SU-DHL-6 (cell line): Measurements from ENCODE around the gene ATP2B1.

ENCODE experiments used
- H2AFZ ChIP-seq: fragments of 200-600 bp; sonication (generic); 2 replicates; pipeline ENCODE4 v1.6.1; 2014; ENCODE audit warnings: low read depth, mild to moderate bottlenecking, moderate library complexity, mixed read lengths, antibody characterized with exemption, low read length; ENCODE audit not compliant: severe bottlenecking
- H3F3A ChIP-seq: fragments of 200-600 bp; shearing (Covaris generic); 2 replicates; pipeline ENCODE4 v1.6.0; 2016; ENCODE audit warnings: antibody characterized with exemption, mild to moderate bottlenecking; ENCODE audit not compliant: insufficient read depth
- H3K27ac ChIP-seq: fragments of 200-600 bp; sonication (generic); 2 replicates; pipeline ENCODE4 v1.5.1; 2016; ENCODE audit warnings: low read depth, mild to moderate bottlenecking, low read length, moderate library complexity, mixed read lengths
- H3K27me3 ChIP-seq: fragments of 200-600 bp; sonication (generic), shearing (Covaris generic); 2 replicates; pipeline ENCODE4 v1.6.0; 2014; ENCODE audit warnings: mild to moderate bottlenecking, low read length
- H3K36me3 ChIP-seq: fragments of 200-600 bp; sonication (generic); 2 replicates; pipeline ENCODE4 v1.6.1; 2014; ENCODE audit warnings: mild to moderate bottlenecking, low read length, mixed read lengths
- H3K4me2 ChIP-seq: fragments of 300-600, 200-600 bp; shearing (Covaris generic), sonication (generic); 2 replicates; pipeline ENCODE4 v1.6.0; 2014; ENCODE audit warnings: low read length, low read depth, mild to moderate bottlenecking; ENCODE audit not compliant: poor library complexity, severe bottlenecking
- H3K4me3 ChIP-seq: fragments of 200-600 bp; sonication (generic); 2 replicates; pipeline ENCODE4 v1.5.1; 2014; ENCODE audit warnings: antibody characterized with exemption, low read length, mild to moderate bottlenecking, mixed read lengths; ENCODE audit not compliant: insufficient read depth, poor library complexity, severe bottlenecking
- H3K79me2 ChIP-seq: fragments of 200-600 bp; sonication (generic); 2 replicates; pipeline ENCODE4 v1.6.1; 2014; ENCODE audit warnings: mild to moderate bottlenecking, low read length, moderate library complexity; ENCODE audit not compliant: insufficient read depth
- H3K9ac ChIP-seq: fragments of 200-600 bp; sonication (generic); 2 replicates; pipeline ENCODE4 v1.7.0; 2014; ENCODE audit warnings: mild to moderate bottlenecking, low read length
- H3K9me2 ChIP-seq: fragments of 200-600 bp; sonication (generic); replicated peaks from 2 replicates; pipeline ENCODE4 v1.6.1; 2014; ENCODE audit warnings: low read length; ENCODE audit not compliant: insufficient read depth
- H3K9me3 ChIP-seq: fragments of 200-600 bp; sonication (generic); 2 replicates; pipeline ENCODE4 v1.6.1; 2014; ENCODE audit warnings: low read length, mixed read lengths; ENCODE audit not compliant: insufficient read depth
- H4K20me1 ChIP-seq: fragments of 200-600 bp; sonication (generic); 2 replicates; pipeline ENCODE4 v1.6.1; 2014; ENCODE audit warnings: low read depth, mild to moderate bottlenecking, antibody characterized with exemption, low read length, moderate library complexity, mixed read lengths
- EZH2phosphoT487 ChIP-seq: fragments of 200-600 bp; sonication (generic), shearing (Covaris generic); conservative IDR thresholded peaks from 2 replicates; pipeline ENCODE4 v1.6.1; 2018; ENCODE audit warnings: mild to moderate bottlenecking, antibody characterized with exemption, low read length, moderate library complexity, mixed read lengths
- TF ChIP-seq, protein P1 (sequence below): fragments of 200-600 bp; sonication (generic); IDR thresholded peaks from one replicate; pipeline ENCODE4 v1.5.1; 2017; ENCODE audit warnings: antibody characterized with exemption, mild to moderate bottlenecking, low read length, moderate library complexity; ENCODE audit not compliant: insufficient read depth, poor library complexity, severe bottlenecking

The ATP2B1 gene

DNA sequence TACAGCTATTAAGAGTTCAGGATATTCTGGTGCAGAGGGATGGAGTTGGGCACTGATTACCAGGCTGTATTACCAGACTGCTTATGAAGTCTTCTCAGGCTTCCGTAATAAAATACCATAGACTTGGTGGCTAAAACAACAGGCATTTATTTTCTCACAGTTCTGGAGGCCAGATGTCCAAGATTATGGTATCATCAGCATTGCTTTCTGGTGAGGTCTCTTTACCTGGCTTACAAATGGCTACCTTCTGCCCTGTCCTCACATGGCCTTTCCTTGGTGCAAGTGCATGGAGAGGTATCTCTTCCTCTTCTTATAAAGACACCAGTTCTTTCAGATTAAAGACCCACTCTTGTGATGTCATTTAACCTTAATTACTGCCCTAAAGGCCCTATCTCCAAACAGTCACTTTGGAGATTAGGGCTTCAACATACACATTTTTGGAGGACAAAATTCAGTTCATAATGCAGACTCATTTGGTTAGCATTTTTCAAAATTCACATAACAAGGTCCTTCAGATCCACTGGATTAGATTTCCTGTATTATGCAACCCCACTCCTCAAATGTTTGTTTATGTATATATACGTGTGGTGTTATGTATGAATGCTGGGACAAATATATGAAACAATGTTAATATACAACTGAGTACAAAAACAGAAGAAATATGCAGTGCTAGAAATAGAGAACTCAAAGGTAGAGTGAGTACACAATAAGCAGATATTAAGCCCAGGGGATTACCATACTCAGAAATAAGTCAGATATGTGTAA is 9.3 kb upstream of the ATP2B1 start:
- no peaks in the 10 kb centered on the region for H3K27me3 ChIP-seq
- H4K20me1 ChIP-seq = no peaks in the 10 kb centered on the region
- H3K9me2 ChIP-seq = no peaks in the 10 kb centered on the region
- H3K9me3 ChIP-seq = no peaks in the 10 kb centered on the region
- H3K79me2 ChIP-seq = no peaks in the 10 kb centered on the region
- H3F3A ChIP-seq = no peaks in the 10 kb centered on the region
- H3K4me3 ChIP-seq = no peak overlapping the region
- H3K27ac ChIP-seq = no peak overlapping the region
- no peak overlapping the region for H2AFZ ChIP-seq
- no peak for TF ChIP-seq EZH2phosphoT487
- TF ChIP-seq, protein P1, sequence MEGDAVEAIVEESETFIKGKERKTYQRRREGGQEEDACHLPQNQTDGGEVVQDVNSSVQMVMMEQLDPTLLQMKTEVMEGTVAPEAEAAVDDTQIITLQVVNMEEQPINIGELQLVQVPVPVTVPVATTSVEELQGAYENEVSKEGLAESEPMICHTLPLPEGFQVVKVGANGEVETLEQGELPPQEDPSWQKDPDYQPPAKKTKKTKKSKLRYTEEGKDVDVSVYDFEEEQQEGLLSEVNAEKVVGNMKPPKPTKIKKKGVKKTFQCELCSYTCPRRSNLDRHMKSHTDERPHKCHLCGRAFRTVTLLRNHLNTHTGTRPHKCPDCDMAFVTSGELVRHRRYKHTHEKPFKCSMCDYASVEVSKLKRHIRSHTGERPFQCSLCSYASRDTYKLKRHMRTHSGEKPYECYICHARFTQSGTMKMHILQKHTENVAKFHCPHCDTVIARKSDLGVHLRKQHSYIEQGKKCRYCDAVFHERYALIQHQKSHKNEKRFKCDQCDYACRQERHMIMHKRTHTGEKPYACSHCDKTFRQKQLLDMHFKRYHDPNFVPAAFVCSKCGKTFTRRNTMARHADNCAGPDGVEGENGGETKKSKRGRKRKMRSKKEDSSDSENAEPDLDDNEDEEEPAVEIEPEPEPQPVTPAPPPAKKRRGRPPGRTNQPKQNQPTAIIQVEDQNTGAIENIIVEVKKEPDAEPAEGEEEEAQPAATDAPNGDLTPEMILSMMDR = no peak
- H3K9ac ChIP-seq = no peak overlapping the region
- no peak overlapping the region for H3K4me2 ChIP-seq
- no peaks in the 10 kb centered on the region for H3K36me3 ChIP-seq

DNA sequence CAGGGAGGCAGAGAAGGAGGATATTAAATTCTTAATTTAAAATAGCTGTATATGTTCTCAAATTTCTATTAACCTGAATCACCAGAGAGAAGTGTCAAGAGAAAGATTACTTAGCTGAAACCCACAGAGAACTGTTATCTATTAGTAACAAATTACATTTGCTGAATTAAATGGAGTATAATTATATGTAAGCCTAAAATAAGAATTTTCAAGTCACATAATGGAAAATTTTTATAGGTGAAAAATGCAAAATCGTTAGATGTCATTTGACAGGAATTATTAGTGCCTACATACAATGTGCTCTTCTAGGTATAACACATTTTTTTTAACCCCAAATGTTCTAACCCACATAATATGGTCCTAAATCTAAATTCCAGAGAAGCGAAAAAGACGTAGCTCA is 4.1 kb upstream of the ATP2B1 start:
- H3K27me3 ChIP-seq = no peaks in the 10 kb centered on the region
- no peak overlapping the region for H2AFZ ChIP-seq
- H3K4me2 ChIP-seq = no peak overlapping the region
- H3K9ac ChIP-seq = no peak overlapping the region
- TF ChIP-seq EZH2phosphoT487 = no peak
- TF ChIP-seq, protein P1 = no peak
- no peak overlapping the region for H3K4me3 ChIP-seq
- no peak overlapping the region for H3K27ac ChIP-seq
- H3K9me3 ChIP-seq = no peaks in the 10 kb centered on the region
- H3K36me3 ChIP-seq = peaks cover 3% of the 10 kb centered on the region; the same call in 1 of the 2 replicates
- H3K9me2 ChIP-seq = no peaks in the 10 kb centered on the region
- peaks cover 8% of the 10 kb centered on the region for H3K79me2 ChIP-seq
- no peaks in the 10 kb centered on the region for H4K20me1 ChIP-seq
- H3F3A ChIP-seq = no peaks in the 10 kb centered on the region

DNA sequence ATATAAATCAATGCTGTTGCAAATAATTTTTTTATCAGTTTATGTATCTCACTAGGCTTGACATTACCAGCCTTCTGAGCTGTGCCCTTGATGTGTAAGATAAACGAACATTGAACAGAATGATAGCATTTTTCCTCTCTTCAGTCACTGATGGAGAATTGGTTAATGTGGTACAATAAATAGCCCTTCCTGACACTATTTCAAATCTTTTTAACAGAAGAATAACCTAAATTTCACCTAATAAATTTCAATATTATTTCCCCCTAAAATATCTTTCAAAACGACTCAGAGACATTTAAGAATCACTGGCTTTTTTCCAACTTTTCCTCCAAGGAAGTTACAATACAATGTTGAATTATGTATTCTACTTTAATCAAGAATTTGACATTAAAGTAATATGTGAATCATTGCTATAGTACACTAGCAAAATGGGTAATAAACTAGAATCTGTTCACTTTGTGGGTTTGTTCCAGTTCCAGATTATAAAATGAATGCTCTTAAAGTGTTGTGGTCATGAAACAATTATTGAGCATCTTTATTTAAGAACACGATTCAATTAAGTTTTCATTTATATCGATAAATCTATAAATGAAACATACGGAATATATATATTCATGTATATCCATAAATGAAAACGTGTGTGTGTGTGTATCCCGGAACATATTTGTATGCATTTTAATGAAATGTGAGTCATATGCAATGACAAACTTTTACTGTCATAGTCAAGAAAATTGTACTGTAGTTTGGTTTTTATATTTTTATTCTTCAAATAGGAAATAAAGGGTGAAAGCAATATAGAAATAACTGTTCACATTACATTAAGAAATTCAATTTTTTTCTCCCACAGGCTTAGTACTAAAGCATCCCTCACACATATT is 2.5 kb upstream of the ATP2B1 start:
- Histone ChIP-seq H2AFZ (no peak overlapping the region), H3K4me2 (peak overlapping the region; percentile 69), H3K27me3 (no peaks in the 10 kb centered on the region), H3K27ac (no peak overlapping the region), H3K79me2 (peaks cover 24% of the 10 kb centered on the region), H3K4me3 (peak overlapping the region; percentile 66), H3K9me2 (no peaks in the 10 kb centered on the region), H3K9ac (0 out of 2 replicates have a peak overlapping the region, but pooled peaks have one; percentile 88), H4K20me1 (peaks cover 6% of the 10 kb centered on the region), H3F3A (0 out of 2 replicates have a peak, but pooled peaks cover 4% of the 10 kb centered on the region), H3K36me3 (peaks cover 3% of the 10 kb centered on the region; the same call in 1 of the 2 replicates), H3K9me3 (no peaks in the 10 kb centered on the region)
- TF ChIP-seq EZH2phosphoT487 = no peak
- TF ChIP-seq, protein P1 = no peak
